Testis (tissue), 2 donors: ENCODE data around the gene KIF4A.

Source experiments
- POLR2A ChIP-seq: fragments of 450-650 bp; IDR thresholded peaks from one replicate; pipeline ENCODE4 v1.6.1; 2017; ENCODE audit warnings: antibody characterized with exemption, mild to moderate bottlenecking, moderate library complexity
- TF ChIP-seq, protein P1 (sequence below), 3 experiments: fragments of 450-650 bp in 2 of 3; fragments of 200-600 bp in 1 of 3; sonication (generic) in 1 of 3; IDR thresholded peaks; one replicate each; pipeline ENCODE4 v1.5.1; 2016 to 2019; ENCODE audit warnings: antibody characterized with exemption in 3 of 3, mild to moderate bottlenecking in 2 of 3, moderate library complexity in 1 of 3

GRCh38 chrX:70439016-70439415, 149.1 kb downstream of the KIF4A start:
- TF ChIP-seq, protein P1, sequence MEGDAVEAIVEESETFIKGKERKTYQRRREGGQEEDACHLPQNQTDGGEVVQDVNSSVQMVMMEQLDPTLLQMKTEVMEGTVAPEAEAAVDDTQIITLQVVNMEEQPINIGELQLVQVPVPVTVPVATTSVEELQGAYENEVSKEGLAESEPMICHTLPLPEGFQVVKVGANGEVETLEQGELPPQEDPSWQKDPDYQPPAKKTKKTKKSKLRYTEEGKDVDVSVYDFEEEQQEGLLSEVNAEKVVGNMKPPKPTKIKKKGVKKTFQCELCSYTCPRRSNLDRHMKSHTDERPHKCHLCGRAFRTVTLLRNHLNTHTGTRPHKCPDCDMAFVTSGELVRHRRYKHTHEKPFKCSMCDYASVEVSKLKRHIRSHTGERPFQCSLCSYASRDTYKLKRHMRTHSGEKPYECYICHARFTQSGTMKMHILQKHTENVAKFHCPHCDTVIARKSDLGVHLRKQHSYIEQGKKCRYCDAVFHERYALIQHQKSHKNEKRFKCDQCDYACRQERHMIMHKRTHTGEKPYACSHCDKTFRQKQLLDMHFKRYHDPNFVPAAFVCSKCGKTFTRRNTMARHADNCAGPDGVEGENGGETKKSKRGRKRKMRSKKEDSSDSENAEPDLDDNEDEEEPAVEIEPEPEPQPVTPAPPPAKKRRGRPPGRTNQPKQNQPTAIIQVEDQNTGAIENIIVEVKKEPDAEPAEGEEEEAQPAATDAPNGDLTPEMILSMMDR (IDR thresholded peaks at IDR 0.05), result no peak
- TF ChIP-seq POLR2A, result no peak
